ENCODE data around the gene ZNF516. TPM values are rescaled to one million over a fixed set of nuclear protein-coding genes. Genes with fewer than 3 reads are reported as not detected.

The ZNF516 gene
- polyA plus RNA-seq, 1 experiment, result 11.3 TPM

GRCh38 chr18:76318607-76319006 lies 176.4 kb downstream of the ZNF516 start:
- Histone ChIP-seq H3K36me3 (ENCODE audit: control insufficient read depth, insufficient read depth, low read length) (no peaks in the 10 kb centered on the region), H3K4me3 (ENCODE audit: low read depth, low read length) (no peak overlapping the region), H3K27me3 (ENCODE audit: control insufficient read depth, insufficient read depth, low read length) (no peaks in the 10 kb centered on the region; the same call in 1 of the 2 replicates)
- DNase-seq (ENCODE audit: low read depth), result no peak
- POLR2A ChIA-PET, result no interaction called here
- CTCF ChIA-PET, result interaction anchor here (0.9 kb wide), 1 partner anchor 61 kb away, joined by 3 read pairs; no protein-coding TSS in a partner anchor
- TF ChIP-seq CTCF (IDR thresholded peaks at IDR 0.05; ENCODE audit: insufficient read depth, low read depth, low read length), result no peak

GRCh38 chr18:76317136-76317535 lies 177.9 kb downstream of the ZNF516 start:
- Histone ChIP-seq H3K27me3 (ENCODE audit: control insufficient read depth, insufficient read depth, low read length) (no peaks in the 10 kb centered on the region; the same call in 1 of the 2 replicates), H3K36me3 (ENCODE audit: control insufficient read depth, insufficient read depth, low read length) (no peaks in the 10 kb centered on the region), H3K4me3 (ENCODE audit: low read depth, low read length) (no peak overlapping the region)
- no peak for DNase-seq (ENCODE audit: low read depth)
- CTCF ChIA-PET, result interaction anchor here (1.1 to 1.3 kb wide), 2 partner anchors 15 to 17 kb away, joined by 3 to 4 read pairs; no protein-coding TSS in a partner anchor
- POLR2A ChIA-PET, result no interaction called here
- TF ChIP-seq CTCF (IDR thresholded peaks at IDR 0.05; ENCODE audit: insufficient read depth, low read depth, low read length), result no peak

- H3K36me3 ChIP-seq (ENCODE audit: control insufficient read depth, insufficient read depth, low read length), result no peaks in the 10 kb centered on the region
- ChIA-PET CTCF (interaction anchor here (0.7 to 1.3 kb wide), 4 partner anchors 9 to 394 kb away, joined by 3 read pairs; no protein-coding TSS in a partner anchor), POLR2A (no interaction called here)
- DNase-seq (ENCODE audit: low read depth), result no peak
- no peaks in the 10 kb centered on the region; the same call in 1 of the 2 replicates for H3K27me3 ChIP-seq (ENCODE audit: control insufficient read depth, insufficient read depth, low read length)
- no peak for TF ChIP-seq CTCF (IDR thresholded peaks at IDR 0.05; ENCODE audit: insufficient read depth, low read depth, low read length)
- H3K4me3 ChIP-seq (ENCODE audit: low read depth, low read length), result no peak overlapping the region
These were observed 179.3 kb downstream of the ZNF516 start for GRCh38 chr18:76315722-76316230.

GRCh38 chr18:76314496-76314895 lies 180.5 kb downstream of the ZNF516 start:
- no peak overlapping the region for H3K4me3 ChIP-seq (ENCODE audit: low read depth, low read length)
- no peaks in the 10 kb centered on the region for H3K36me3 ChIP-seq (ENCODE audit: control insufficient read depth, insufficient read depth, low read length)
- DNase-seq (ENCODE audit: low read depth), result no peak
- POLR2A ChIA-PET, result no interaction called here
- CTCF ChIA-PET, result no interaction called here
- H3K27me3 ChIP-seq (ENCODE audit: control insufficient read depth, insufficient read depth, low read length), result no peaks in the 10 kb centered on the region; the same call in none of the 2 replicates
- TF ChIP-seq CTCF (IDR thresholded peaks at IDR 0.05; ENCODE audit: insufficient read depth, low read depth, low read length), result no peak

GRCh38 chr18:76314015-76314414 lies 181.0 kb downstream of the ZNF516 start:
- TF ChIP-seq CTCF (IDR thresholded peaks at IDR 0.05; ENCODE audit: insufficient read depth, low read depth, low read length), result no peak
- CTCF ChIA-PET, result no interaction called here
- H3K36me3 ChIP-seq (ENCODE audit: control insufficient read depth, insufficient read depth, low read length), result no peaks in the 10 kb centered on the region
- no peak for DNase-seq (ENCODE audit: low read depth)
- no peak overlapping the region for H3K4me3 ChIP-seq (ENCODE audit: low read depth, low read length)
- no peaks in the 10 kb centered on the region; the same call in none of the 2 replicates for H3K27me3 ChIP-seq (ENCODE audit: control insufficient read depth, insufficient read depth, low read length)
- POLR2A ChIA-PET, result no interaction called here

All from BJ (cell line).